GM21381 (cell line): ENCODE results near the gene CCNI2.
A peak's percentile ranks its signal among the peaks of the same experiment; 100 is the strongest.

Experiments used
- ATAC-seq: cut with Tn5 transposase; IDR thresholded peaks from one replicate; pipeline ENCODE4 v1.9.1; 2021; ENCODE audit warnings: mild to moderate bottlenecking, moderate library complexity; ENCODE audit not compliant: unreplicated experiment

CCNI2 gene

DNA sequence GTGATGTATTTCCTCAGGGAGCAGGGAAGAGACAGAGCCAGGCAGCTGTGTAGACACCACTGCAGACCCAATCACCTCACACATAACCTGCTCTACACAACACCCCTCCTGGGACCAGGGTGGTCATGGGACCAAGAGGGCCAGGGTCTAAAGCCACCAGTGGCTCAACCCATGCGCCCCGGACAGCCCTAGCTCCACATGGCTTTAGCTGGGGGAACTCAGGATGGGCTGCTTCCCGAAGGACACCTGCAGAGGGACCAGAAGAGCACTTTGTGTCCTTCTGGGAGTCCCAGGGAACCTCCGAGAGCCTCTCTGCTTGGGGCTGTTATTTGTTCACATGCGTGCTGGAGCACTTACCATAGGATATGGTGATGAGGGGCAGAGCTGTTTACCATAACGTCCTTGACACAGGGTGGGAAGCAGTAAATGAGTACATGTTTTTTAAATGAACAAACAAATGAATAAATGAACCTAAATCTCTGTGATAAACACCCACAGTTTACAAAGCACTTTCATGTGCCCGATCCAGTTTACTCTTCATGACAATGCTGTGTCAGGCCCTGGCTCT, 17.5 kb downstream of the CCNI2 start:
- ATAC-seq = no peak

DNA sequence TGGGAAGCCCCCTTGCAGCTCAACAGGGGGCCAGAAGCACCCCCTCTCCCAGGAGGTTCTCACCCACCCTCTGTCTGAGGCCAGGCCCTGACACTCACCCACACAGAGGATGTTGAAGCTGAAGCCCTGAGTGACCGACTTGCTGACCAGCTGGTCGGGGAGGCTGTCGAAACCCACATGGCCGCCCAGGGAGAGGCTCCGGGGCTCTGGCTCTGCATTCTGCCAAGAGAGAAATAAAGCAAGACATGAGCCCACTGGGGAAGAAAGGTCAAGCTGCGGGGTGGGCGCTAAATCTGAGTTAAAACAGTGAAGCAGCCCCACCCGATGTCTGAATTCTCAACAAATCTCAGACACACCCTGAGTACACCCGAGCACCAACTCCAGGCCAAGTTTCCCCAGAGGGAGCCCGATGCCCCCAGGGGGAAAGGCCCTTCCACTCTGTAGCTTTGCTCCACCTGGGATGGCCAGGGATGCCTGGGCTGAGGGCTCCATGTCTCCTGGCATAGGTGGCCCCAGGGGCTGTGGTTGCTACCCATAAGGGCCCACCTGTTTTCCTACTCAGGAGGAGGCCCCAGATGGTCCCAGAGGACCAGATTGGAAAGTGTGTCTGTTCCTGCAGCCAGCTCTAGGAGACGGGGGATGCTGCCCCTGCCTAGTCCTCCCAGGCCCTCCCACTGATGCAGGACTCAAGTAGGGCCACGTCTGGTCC, 18.2 kb downstream of the CCNI2 start:
- ATAC-seq = no peak

DNA sequence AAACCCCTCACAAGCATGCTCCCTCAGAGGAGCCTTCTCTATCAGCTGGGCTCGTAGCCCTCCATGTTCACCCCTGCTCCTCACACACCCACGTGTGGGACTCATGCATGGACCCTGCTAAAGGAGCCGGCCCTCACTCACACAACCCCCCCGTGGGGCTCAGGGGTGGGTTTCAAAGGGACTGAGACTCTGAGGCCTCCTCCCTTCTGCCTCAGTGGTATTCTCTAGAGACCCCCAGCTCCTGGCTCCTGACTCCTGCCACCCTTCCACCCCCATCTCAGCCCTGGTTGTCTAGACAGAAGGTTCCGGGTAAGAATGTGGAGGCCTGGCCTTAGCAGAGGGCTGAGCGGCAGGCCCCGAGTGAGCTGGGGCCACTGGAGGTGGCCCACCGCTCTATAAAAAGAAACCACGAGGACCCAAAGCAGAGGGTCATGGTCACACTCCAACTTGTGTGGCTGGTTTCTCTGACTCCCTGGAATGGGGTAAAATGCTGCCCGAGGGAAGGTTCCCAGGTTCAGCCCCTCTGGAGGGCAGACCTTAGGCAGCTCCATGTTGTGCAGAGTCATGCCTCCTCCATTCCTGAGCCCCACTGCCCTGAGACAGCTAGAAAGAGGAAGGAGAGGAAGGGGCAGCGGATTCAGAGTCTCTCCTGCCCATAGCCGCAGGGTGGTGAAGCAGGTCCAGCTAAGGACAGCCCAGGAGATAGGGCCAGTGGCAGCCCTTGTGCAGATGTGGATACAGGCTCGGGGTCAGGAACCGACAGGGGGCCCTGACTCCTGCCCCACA, 19.0 kb downstream of the CCNI2 start:
- no peak for ATAC-seq

DNA sequence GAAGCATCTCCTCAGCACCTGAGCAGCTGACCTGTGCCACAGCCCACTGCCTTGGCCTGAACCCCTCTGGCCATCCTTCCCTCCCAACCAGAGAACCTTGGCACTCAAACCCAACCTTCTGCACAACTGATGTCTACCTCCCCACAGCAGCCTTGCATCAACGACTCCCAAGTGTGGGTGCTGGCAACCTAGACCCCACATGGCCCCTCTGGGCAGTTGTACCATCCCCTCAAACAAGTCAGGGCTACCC, 19.5 kb downstream of the CCNI2 start:
- ATAC-seq = no peak

DNA sequence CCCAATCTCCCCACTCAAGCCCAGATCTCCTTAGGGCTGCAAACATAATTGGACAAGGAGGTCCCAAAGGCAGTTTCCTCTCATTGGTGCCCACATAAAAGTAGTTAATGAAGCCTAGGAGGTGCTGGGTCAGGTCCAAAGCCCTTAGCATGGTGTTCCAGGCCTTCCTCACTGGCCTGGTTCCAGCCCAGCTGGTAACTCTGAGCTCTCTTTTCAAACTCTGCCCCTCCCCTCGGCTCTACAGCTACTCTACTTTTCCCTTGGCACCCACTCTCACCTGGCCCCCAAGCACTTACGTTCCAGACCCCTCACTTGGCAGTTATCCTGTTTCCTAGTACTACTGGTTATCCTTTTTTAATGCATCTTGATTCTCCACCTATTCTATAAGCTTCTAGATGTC, 19.9 kb downstream of the CCNI2 start:
- ATAC-seq = no peak

DNA sequence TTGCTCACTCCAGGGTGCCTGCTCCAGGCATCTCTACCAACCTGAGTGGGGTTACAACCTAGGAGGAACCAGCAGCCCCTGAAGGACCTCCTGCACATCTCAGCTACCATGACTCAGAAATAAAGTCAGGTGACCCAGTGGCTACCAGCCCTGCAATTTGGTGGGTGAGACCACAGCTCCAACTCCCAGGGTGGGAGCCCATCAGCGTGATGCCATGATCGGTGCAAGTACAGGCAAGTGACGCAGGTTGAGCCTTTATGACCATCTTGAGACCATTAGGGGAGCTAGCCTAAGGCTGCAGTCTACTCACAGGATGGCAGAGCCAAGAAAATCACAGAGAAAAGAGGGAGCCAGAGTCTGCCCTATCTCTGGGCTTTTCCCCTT, 21.3 kb downstream of the CCNI2 start:
- no peak for ATAC-seq

DNA sequence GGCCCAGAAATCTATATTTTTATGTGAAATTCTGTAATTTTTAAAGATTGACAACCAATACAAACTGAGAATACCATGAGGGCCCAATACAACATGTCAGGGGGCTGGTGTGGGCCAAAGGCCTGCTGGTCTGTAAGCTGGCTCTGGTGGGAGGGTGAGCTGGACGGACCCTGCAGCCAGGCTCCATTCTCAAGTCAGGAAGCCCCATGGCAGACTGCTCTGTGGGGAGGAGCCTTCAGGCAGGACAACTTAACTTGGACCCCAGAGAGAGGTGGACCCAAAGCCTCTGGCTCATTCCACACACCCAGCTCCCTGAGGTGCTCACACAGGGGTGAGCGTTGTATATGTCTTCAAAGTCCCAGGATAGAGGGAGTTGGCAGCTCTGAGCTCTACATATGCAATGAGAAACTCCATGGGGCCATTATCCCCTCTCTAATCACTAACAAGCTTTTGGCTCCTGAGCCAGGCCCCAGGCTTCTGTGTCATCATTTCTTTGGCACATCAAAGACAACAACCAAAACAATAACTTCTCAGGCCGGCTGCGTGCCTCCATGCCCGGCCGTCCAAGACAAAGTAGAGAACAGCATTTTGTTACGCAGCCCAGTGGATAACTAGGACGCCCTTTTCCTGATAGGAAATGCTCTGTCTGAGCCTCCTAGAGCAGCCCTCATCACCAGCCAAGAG, 23.4 kb downstream of the CCNI2 start:
- ATAC-seq = no peak

DNA sequence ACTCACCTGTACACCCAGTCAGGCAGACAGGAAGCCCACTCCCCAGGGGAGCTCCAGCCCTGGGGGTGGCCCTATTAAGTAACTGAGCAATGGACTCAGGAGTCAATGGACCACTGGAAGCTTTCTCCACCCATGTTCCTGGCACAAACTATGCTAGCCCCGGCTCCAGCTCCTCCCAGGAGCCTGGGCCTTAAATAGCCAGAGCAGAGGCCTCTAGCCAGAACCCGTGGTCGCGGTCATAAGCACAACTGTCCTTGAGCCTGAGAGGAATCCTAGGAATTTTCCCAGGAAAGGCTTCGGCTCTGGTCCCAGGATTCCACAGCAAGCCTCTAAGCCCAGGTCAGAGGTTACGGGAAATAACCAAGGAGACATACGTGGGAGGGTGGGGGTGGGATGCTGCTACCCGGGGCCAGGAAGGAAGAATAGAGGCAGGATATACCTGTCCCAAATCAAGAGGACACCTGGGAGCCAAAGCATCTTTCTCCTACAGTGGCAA, 24.3 kb downstream of the CCNI2 start:
- ATAC-seq = no peak

DNA sequence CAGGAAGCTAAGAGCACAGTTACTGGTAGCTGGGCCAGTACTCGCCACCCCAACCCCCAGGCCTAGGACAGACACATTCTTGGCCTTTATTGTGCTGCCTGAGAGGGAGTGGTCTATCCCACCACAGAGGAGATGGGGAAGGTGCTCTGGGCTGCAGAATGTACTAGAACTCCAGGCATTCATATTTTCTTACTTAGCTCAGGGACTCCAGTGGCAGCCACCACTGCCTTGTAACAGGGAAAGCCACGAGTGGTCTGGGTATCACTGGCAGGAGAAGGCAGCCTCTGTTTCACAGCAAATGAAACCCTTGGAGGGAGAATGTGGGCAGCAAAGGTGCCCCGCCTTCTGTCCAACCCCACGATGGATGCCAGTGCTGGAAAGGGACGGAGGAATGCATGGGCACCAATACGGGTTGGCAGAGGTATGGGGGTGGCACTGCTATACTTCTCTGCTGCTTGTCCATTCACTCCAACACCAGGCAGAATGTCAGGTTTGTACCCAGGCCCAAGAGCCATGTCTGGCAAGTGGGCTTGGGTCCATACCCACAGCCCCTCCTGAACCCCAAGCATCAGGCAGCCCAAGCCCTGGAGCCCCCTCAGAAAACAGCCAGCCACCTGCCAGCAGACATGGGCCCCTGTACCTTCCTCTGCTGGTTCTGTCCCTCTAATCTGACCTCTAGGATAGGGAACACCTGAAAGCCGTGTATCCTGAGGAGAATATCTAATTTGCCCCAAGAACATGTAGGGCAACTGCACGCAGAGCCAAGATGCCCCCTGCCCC, 25.3 kb downstream of the CCNI2 start:
- no peak for ATAC-seq

DNA sequence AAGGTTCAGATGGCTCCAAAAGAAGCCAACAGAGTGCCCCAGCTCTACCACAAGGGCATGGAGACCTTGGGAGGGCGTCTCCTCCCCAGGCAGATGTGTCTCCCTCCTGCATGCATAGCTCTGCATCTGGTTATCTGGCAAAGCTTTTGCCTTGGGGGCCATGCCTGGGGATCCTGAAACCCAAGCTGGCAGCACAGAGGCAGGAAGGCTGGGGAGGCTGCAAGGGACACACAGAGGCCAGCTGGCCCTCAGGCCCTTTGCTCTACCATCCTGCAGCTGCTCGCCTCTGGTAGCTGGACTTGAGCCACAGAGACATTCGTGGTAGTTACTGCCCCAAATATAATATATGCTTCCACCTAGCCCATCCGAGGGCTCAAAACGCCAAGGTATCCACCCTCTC, 25.9 kb downstream of the CCNI2 start:
- no peak for ATAC-seq

DNA sequence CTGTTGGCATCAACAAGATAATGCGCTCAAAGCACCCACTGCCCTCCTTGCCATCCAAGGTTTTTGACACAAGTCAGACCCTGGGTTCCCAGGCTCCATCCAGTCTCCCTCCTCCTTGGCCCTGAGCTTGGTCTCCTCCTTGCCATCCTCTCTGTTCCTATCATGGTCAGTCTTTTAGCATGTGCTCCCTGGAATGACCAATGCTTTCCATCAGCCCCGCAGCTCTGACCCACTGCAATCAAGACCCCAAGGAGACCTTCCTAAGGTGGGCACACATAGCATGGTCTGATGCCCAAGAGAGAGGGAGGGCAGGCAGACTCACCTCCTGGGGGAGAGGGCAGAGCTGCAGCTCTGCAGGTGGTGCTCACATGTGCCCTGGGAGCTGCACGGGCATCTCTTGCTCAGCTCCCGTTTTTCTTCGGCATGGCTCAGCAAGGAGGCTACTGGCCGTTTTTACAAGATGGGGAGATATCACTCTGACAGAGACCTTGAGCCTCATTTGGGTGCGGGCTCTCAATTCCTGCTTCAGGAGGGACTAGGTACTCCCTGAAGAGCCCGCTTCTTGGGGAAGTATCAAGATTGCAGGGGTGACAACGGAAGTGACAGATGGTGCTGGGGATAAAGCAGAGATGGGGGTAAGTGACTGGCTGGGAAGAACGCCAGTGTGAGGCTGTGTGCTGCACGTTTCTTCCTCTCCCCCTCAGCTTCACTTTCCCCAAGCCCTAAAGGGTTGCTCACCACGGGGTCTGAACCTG, 26.6 kb downstream of the CCNI2 start:
- no peak for ATAC-seq

DNA sequence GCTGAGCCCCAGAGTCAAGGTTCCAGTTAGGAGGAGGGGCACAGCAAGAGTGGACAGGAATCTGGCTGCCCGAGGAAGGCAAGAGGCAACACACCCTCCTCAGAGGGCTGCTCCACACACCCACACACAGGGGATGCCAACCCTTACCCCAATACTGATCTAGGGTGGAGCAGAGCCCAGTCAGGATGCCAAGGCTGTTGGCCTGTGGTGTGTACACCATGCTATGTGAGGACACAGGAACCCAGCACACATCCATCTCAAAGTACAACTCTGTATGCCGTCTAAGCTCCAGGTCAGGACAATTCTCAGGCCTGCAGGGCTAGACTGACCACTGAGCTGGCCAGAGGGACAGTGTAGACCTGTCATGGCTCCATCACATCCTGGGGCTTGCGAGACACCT, 27.2 kb downstream of the CCNI2 start:
- ATAC-seq = no peak

DNA sequence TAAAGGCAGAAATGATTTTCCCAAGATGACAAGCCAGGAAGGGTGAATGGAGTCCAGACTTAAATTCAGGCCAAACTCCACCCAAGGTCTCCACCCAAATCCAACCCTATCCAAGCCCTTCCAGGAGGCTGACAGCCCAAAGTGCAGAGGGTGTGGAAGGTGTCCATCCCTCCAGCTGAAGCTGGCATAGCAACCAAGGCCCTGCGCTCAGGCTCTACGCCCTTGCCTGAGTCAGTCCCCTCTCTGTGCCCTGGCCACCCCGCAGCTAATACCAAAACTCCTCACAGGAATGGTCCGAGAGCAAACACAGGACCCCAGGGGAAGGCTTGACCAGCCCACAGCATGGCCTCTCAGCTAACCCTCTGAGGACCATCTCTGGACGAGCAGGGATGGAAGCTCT, 27.7 kb downstream of the CCNI2 start:
- ATAC-seq = no peak

DNA sequence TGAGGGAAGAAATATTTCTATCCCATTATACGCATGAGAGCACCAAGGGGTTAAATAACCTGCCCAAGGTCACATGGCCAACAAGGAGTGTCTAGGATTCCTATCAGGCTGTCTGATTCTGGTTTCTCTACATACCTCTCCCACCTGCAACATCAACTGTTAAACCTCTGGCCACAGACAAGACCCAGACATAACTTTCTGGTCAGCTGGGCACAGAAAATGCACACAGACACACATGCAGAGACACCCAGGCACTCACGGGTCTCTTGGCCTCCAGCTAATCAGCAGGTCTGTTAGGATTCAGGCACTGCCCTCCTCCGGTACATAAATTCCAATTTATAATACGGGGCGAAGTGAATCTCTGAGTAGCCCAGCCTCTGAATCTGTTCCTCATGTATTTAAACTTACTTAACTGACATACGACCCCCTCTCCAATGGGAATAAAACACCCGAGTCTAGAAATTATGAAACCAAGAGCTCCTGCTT, 28.3 kb downstream of the CCNI2 start:
- ATAC-seq = no peak

DNA sequence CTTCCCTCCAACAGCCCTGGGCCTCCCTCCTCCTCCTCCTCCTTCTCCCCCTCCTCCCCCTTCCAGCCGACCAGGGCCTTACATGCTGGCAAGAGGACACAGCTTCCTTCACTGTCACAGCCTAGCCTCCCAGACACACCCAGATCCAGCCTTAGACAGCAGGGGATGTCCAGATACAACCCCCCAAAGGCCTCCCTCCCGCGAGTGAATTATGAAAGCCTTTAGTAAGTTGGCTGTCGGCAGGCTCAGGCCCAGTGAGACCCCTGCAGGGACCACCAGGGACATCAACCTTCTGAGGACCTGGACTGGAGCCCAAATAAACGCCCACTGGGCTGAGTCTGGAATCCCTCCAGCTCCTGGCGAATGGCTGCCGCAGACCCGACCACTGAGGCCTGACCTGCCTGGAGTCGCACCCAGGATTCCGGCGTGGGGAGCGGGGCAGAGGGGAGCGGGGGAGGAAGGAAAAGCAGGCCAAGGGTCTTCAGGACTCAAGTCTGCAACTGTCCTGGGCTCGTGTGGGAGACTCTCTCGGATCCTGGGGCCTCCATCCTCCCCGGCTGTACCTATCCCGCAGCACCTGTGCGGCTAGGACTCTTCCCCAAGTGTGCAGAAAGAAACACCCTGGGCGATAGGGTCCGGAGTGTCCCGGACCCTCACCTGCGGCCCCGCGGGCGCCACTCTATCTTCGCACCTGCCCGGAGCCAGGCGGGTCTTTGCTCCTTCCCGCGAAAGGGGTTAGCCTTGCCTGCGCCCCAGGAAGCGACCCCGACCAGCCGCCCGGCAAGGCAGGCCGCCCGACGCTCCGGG, 29.1 kb downstream of the CCNI2 start:
- no peak for ATAC-seq

DNA sequence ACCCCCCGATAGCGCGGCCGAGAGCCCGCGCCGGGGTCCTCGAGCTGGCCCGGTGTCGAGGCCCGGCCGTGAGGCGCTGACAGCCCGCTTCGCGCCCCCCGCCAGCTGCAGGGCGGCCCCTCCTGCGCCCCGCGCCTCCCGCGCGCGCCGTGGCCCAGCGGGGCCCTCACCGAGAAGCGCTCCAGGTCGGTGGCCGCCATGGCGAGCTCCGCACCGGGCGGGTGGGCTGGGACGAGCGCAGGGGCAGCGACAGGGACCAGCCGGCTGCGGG, 29.6 kb downstream of the CCNI2 start:
- ATAC-seq = no peak

DNA sequence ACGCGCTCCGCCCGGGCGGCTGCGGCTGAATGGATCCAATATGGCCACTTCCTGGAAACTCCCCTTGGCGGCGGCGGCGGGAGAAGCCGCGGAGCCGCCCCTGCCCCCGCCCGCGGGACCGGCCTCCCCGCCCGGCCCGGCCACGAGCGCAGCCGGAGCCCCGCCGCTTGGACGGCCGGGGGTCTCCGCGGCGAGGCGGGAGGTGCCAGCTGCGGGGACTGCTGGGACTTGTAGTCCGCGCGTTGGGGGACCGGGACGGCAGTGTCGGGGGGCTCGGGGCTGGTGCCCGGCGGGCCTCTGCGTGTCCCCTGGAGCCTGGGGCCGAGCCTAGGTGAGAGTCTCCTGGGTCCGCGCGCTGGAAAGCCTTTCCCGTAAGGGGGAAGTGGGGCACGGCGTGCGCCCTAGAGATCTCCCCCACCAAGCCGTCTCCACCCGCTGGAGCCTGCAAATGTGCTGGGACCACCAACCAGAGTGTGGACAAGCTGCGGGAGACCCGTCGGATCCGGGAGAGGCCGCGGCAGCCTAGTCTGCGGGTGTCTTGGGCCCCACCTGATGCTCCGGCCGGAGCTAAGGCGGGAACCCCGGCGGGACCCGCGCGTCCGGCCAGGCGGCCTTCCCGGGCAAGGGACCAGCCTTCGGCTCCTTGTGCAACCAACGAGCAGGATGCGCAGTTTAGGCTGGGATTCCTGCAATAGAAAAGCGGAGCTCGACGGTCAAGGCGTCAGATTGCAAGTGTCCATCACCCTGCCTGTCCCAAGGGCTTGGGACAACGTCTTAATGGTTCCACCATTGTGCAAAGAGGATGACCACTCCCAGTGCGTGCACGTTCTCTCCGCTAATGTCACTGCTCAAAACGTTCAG, 30.2 kb downstream of the CCNI2 start, which contains the start of gene SEPTIN8:
SEPTIN8 (minus strand) TSS at position 31 of the 861 bp plus-strand sequence. CDS start 102 bp downstream, outside the sequence.
- ATAC-seq = peak; percentile 60

DNA sequence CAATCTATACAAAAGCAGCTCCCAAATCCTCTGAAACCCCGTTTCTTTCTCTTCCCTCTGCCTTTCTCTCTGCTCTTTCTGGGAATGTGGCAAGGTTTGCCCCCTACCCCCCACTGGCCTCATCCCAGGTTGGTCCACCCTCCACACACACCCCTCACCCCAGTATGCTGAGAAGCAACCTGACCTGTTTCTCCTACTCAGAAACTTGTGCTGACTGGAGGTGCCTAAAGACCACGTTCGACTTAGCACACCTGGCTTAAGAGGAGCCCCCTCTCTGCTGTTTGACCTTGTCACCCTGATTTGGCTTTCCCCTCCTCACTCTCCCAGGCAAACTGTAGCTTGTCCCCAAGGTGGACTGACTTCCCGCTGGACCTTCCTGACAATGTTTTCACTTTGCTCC, 30.9 kb downstream of the CCNI2 start:
- no peak for ATAC-seq

DNA sequence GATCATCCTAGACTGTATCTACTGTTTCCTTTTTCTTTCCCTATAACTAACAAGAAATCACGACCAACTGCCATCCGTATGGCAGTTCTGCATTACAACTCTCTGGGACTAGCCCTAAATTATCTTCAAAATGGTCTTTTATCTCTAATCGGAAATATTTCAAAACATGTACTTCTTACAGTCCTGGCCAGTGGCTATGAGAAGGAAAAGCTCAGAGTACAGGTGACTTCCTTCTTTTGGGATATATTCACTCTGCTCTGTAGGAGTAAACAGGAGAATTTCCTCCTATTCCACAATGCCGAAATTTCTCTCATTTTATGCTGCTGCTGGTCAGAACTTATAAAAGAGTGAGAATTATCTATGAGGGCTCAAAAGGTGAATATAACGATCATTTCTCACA, 31.6 kb downstream of the CCNI2 start:
- ATAC-seq = no peak
